Activated T-helper 1 cell treated with anti-CD3 and anti-CD28 coated beads, Interleukin-2, amount 50 U/mL, for 16 hours (primary cell): ENCODE data around the gene ANP32A.

Source experiments
- DNase-seq, 2 donors: peaks; one replicate each; pipeline ENCODE4 v3.0.0-alpha.2; 2020; ENCODE audit warnings: low read depth in 1 of 2, low spot score in 1 of 2

ANP32A gene

DNA sequence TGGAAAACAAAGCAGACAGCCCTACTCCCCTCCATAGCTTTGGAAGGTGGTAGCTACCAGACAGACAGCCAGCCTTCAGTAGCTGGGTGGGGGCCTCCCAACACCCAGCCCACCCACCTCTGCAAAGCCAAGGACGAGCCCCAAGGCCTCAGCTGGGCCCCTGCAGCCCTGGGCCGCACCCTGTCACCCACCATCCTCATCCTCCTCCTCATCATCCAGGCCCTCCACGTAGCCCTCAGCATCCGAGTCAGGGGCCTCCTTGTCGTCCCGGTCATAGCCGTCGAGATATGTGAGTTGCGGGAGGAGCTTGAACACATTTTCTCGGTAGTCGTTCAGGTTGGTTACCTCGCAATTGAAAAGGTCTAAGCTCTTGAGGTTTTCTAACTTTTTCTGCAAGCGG, 36.5 kb downstream of the ANP32A start:
- no peak for DNase-seq

DNA sequence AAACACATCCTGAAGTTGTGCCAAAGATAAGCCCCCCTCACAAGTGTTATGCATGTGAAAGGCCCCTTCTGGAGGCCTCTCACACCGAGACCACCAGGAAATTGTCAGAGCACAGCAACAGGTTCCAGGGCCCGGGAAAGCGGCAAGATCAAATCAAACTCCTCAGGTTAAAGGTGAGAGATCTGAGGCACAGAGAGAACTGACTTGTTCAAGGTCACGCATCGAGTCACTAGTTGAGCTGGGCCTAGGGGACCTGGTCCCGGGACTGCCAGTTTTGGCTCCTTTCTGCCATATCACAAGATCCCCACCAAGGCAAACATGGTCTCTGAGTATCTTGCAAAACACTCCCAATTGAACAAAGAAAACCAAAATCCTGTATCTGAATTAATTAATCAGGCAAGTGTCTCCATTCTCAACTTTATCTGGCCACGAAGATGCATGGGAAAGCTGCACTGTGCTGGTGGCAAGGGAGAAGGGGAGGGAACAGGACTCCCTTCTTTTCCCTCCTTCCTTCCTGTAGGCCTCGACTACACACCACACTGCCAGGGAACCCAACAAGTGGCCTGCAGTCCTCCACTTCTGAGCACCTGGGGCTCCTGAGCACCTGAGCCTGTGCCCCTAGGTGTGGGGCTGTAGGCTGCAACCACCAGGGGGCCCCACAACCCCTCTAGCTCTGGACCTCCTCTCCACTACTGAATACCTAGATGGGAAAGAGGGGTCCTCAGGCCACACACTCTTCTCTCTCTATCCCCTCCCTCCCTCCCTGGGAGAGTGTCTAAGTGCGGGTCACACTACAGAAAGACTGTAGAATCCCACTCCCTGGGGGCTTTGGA, 37.3 kb downstream of the ANP32A start:
- peak; percentile 41 to 44 for DNase-seq

DNA sequence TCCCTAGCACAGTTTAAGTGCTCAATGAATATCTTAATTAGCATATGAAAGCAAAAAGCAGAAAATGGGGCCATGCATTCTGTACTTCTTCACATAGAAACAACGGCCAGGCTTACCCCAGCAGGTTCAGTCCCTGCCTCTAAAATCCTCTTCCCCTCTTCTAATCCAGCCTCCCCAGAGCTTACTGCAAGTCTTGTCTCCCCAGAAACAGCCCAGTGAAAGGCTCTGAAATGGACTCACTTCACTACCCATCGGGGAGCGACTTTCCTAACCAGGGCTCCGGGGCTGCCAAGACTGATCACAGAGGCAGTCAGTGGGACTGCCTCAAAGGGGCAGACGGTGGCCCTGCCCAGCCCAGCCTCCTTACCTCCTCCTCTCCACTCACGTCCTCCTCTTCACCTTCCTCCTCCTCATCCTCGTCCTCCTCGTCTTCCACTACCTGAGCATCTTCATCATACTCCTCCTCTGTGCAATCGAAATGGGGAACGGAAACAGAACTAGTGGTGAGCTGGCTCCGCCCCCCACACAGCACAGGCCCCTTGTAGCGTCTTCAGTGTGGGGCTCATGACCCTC, 38.0 kb downstream of the ANP32A start:
- DNase-seq = no peak

DNA sequence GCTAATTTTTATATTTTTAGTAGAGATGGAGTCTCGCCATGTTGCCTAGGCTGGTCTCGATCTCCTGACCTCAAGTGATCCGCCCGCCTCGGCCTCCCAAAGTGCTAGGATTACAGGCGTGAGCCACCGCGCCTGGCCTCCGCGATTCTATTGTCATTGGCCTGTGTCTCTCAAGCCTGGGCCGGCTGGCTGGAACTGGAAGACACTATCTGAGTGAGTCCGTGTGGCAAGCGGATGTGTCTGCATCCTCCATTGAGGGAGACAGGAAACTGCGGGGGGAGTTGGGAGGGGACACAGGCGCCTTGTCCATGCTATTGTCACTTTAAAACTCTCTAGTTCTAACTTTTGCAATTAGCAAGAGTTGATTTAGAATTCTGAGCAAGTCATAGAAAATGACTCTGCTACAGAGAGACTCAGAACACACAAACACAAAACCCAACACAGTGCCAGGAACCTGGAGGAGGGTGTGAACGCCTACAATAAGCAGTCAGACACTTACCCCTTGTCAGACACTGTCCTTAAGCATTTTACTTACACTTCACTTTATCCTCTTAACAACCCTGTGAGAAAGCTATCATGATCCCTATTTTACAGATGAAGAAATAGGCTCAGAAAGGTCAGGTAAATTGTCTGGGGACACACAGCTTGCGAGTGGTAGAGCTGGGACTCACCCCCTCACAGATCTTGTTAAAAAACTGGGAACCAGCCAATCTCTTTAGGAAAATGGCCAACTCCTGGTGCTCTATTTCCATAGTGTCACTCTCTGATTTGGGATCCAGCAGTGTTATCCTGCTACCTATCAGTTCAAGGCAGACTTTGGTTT, 38.7 kb downstream of the ANP32A start:
- DNase-seq = no peak

DNA sequence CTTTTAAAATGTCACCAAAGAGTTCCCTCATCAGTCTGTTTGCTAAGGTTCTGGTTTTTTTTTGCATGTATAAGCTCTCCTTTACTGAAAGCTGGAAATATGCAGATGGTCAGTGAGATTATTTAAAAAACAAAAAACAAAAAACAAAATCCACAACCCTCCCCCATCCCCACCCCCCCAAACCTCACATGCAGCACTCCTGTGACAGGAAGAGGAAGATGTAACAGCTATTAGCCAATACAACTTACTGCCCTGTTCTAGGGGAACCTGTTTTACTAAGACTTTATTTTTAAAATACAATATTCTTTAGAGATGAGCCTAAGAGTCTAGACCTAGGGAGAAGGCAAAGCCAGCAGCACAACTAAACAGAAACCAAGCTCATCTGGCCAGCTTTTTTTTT, 39.5 kb downstream of the ANP32A start:
- no peak for DNase-seq

DNA sequence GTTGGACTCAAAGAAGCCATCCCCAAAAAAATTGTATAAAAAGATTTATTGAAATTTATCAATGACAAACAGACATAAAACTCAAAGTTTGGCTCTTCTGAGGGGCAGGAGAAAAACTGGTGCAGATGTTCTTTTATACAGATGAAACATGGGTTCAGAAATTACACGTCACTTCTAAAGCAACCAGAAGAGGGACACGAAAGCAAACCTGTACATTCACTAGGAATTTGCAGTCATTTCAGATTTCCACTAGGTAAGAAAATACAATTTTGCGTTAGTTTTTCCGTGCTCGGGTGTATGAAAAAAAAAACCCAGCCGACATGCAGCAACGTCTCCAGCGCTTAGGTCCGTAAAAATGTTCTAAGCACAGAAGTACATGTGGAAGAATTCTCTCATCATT, 41.8 kb downstream of the ANP32A start:
- DNase-seq = no peak

DNA sequence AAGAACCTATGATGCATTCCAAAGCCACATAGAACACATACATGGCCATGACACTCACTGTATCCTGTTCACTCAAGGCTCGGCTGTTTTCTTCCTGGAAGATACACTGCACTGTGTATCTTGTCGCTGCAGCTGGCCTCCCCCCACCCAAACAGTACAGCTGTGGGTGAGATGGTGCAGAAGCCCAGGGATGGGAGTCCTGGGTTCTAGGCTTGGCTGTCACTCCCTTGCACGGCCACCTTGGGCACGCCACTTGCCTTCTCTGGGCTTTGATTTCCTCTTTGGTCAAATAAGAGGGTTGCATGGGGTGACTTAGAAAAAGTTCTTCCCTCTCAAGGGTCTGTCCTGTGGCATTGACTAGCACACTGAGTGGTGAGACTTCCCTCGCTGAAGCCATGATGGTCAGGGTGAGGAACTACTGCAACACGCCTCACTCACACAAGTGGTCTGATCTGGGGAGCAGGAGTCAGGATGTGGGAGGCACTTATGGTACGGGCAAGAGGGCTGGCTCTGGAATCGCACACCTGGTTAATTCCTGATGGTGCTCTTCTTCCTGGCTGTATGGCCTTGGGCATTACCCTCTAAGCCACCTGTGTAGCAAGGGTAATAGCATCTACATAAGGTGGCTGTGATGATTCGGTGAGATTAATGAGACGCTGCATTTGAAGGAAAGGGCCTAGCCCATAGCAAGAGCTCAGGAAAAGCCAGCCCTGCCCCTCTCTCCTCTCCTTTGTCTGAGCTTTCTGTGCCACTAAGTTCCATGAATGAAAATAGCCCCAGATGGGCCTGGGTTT, 44.0 kb downstream of the ANP32A start:
- DNase-seq = no peak

DNA sequence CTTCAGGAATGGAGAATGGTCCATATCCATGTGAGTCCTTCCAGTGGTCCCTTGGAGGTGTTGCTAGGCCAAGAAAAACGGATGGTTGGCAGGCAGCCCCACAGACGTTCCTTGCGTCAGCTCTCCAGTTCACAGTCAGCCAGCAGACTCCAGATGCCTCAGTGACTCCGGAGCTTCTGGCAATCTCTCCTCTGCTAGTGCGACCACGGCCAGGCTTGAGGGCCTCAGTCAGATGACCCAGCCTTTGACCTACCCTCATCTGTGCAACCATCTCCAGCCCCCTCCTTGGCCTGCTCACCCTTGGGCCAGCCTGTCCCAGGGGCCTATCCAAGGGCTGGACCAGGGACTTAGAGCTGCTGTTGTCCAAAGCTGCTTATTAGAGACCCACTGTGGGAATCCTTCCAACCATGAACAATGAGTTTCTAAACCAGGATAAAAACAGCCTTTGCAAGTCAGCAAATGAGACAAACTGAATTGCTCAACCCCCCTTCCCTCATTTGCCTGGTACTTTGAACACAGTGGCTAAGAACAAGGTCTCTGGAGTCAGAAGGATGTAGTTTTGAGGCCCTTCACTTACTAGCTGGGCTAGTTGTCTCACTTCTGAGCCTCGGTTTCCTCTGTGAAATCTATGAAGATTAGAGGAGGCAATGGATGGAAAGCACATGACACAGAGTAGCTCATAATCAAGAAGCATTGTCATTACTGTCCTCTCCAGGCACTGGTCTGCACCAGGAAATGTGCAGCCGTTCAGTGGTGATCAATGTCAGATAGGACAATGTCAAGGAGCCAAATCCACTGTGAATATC, 44.8 kb downstream of the ANP32A start:
- no peak for DNase-seq

DNA sequence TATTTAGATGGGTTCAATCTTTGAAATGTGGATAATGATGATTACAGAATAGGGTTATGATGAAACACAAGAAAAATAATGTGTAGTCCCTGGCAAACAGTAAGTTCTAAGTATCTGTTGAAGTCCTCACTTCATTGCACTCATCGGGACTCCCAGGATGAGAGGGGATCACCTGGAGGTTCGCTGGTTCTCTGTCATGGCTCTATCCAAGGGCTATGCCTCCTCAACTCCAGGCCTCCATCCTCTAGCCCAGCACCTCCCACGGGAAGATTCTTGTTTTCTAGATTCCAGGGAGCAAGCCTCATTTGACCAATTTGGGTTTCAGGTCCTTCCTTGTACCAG, 45.5 kb downstream of the ANP32A start:
- no peak for DNase-seq

DNA sequence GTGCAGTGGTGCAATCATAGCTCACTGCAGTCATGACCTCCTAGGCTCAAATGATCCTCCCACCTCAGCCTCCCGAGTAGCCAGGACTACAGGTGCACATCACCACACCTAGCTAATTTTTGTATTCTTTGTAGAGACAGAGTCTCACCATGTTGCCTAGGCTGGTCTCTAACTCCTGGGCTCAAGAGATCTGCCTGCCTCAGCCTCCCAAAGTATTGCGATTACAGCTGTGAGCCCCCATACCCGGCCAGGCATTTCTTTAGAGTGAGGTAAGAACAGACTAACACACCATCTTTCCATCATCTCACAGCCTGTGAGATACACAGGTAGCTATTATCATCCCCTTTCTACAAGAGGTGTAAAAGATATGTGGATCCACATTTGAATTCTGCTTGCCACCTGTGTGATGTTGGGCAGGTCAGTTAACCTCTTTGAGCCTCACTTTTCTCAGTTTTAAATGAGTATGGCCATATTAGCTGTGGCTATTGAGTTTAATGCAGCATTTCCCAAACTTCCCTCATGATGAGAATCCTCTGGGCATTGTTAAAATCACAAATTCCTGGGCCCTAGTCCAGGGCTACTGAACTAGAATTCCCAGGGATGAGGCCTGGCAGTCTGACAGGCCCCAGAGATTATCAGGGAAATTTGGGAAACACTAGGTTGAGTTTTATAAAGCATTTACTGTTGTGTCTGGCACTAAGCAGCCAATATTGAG, 46.0 kb downstream of the ANP32A start:
- DNase-seq = no peak

DNA sequence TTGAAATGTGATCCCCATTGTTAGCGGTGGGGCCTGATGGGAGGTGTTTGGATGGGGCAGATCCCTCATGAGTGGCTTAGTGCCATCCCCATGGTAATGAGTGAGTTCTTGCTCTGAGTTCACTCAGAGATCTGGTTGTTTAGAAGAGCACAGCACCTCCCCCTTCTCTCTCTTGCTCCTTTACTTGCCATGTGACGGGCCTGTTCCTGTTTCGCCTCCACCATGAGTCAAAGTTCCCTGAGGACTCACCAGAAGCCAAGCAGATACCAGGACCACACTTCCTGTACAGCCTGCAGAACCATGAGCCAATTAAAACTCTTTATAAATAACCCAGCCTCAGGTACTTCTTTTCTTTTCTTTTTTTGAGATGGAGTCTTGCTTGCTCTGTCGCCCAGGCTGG, 46.6 kb downstream of the ANP32A start:
- DNase-seq = no peak

DNA sequence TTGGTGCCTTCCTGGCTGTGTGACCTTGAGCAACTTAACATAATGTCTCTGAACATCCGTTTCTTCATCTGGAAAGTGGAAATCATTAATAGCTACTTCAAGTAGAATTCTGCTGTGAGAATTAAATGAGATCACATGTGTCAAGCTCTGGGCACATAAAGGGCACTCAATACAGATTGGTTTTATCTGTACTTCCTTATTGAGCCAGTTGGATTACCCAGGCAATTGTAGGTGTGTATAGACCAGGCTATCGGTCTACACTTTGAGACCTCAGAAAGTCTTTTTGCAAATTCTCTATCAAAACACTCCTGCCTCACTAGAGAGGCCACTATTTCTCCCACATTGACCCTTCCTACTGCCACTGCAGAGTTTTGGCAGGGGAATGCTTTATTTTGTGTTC, 47.7 kb downstream of the ANP32A start:
- no peak for DNase-seq

DNA sequence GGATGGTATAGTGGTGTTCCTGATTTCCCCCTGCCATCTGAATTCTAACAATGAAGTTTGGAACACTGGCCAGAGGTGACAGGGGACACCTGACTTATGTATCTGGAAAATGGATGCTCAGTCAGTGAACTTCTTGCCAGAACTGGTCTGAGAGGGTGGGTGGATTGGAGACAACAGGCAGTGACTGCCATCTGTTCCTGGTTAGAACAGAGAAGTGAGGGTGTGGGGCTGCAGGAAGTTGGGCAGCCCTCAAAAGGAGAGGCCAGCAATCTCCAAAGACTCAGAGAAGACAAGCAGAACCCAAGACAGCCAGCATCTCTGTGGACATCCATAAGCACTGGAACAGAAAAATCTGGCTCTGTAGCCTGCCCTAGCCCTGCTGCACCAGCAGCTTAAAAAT, 50.5 kb downstream of the ANP32A start:
- DNase-seq = no peak

DNA sequence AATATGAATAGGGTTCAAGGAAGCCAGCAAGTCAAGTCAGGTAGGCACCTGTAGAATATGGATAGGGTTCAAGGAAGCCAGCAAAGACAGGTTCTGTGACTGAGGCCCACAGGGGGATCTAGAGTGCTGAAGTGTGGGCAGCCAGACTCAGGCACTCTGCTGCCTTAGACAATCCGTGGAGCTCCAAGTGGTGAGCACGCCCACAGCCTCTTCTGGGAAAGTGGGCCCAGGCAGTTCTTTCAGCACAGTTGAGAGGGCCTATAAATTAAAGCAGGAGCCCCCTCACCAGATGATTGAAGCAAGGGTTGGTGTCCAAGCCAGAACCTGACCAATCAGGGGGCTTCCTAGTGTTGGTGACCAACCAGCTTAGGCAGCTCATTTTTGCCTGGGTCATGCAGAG, 51.0 kb downstream of the ANP32A start:
- DNase-seq = no peak

DNA sequence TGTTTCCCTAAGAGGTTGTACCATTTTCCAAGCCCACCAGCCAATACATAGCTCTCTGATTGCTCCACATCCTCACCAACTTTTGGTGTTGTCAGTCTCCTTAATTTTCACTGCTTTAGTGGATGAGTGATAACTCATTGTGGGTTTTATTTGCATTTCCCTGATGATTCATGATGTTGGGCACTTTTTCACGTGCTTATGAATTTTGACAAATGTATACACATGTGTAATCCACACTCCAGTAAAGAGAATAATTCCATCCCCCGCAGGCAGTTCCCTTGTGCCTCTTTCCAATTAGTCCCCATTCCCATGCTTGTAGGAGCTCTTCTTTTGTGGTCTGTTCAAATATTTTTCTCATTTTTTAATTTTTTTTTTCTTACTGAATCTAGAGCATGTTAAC, 52.4 kb downstream of the ANP32A start:
- no peak for DNase-seq

DNA sequence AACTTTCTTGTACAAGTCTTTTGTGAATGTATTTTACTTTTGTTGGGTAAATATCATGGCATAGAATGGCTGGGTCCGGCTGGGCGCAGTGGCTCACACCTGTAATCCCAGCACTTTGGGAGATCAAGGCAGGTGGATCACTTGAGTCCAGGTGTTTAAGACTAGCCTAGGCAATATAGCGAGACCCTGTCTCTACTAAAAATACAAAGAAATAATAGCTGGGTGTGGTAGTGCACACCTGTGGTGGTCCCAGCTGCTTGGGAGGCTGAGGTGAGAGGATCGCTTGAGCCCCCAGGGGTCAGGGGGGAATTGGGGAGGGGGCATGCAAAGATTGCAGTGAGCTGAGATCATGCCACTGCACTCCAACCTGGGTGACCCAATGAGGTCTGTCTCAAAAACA, 52.9 kb downstream of the ANP32A start:
- no peak for DNase-seq

DNA sequence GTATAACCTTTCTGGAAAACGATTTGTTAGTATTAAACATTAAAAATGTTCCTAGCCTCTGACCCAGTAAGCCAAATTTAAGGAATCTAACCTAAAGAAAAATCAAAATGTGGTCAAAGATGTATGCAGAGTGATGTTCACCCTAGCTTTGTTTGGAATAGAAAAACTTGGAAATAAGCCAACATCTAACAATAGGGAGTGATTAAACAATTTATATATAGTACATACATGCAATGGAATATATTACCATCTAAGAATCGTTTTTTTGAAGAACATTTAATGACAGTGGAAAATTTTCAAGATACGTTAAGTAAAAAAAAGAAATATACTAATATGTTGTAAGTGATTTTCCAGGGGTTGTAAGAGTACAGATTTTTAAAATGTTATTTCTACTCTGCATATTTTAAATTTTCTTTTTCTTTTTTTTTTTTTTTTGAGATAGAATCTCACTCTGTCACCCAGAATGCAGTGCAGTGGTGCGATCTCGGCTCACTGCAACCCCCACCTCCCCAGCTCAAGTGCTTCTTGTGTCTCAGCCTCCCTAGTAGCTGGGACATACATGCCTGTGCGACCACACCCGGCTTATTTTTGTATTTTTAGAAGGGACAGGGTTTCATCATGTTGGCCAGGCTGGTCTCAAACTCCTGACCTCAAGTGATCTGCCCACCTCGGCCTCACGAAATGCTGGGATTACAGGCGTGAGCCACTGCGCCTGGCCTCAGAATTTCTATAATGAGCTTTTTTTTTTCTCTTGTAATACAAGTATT, 54.9 kb downstream of the ANP32A start:
- no peak for DNase-seq

DNA sequence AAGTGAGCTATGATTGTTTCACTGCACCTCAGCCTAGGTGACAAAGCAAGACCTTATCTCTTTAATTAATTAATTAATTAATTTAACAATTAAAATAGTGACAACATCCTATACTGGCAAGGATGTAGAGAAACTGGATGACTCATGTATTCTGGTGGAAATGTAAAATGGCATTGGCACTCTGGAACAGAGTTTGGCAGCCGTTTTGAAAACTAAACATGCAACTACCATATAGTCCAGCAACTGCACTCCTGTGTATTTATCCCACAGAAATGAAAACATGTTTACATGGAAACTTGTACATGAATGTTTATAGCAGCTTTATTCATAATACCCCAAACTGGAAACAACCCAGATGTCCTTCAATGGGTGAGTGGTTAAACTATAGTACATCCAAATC, 56.6 kb downstream of the ANP32A start:
- no peak for DNase-seq

DNA sequence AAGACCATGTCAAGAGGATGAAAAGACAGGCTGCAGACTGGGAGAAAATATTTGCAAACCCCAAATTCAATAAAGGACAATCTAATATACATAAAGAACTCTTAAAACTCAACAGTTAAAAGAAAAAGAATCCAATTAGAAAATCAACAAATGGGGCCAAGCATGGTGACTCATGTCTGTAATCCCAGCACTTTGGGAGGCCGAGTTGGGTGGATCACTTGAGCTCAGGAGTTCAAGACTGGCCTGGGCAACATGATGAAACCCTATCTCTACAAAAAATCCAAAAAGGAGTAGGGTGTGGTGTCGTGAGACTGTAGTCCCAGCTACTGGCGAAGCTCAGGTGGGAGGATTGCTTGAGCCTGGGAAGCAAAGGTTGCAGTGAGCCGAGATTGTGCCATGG, 57.6 kb downstream of the ANP32A start:
- DNase-seq = no peak
